OCI-LY1 (cell line): ENCODE data around the gene PPP1R27.

Experiments
- EZH2 ChIP-seq: fragments of 200-600 bp; sonication (generic), shearing (Covaris generic); IDR thresholded peaks from 2 replicates; pipeline ENCODE4 v1.8.0; 2017; ENCODE audit warnings: borderline replicate concordance, mixed run types, mild to moderate bottlenecking, antibody characterized with exemption, low read length, moderate library complexity, mixed read lengths
- TF ChIP-seq, protein P1 (sequence below): fragments of 200-600 bp; sonication (generic), shearing (Covaris generic); IDR thresholded peaks from 2 replicates; pipeline ENCODE4 v1.5.1; 2017; ENCODE audit warnings: mild to moderate bottlenecking, antibody characterized with exemption, low read length, moderate library complexity, mixed read lengths

DNA sequence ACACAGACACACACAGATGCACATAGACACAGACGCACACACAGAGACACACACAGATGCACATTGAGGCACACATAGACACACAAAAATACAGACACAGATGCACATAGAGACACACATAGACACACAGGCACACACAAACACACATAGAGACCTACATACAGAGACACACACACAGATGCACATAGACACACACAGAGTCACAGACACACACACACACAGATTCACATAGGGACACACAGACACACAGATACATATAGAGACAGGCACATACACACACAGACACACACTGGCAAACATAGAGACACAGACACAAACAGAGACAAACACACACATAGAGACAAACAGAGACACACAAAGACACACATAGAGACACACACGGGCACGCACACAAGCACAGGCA, 40.8 kb downstream of the PPP1R27 start:
- TF ChIP-seq, protein P1, sequence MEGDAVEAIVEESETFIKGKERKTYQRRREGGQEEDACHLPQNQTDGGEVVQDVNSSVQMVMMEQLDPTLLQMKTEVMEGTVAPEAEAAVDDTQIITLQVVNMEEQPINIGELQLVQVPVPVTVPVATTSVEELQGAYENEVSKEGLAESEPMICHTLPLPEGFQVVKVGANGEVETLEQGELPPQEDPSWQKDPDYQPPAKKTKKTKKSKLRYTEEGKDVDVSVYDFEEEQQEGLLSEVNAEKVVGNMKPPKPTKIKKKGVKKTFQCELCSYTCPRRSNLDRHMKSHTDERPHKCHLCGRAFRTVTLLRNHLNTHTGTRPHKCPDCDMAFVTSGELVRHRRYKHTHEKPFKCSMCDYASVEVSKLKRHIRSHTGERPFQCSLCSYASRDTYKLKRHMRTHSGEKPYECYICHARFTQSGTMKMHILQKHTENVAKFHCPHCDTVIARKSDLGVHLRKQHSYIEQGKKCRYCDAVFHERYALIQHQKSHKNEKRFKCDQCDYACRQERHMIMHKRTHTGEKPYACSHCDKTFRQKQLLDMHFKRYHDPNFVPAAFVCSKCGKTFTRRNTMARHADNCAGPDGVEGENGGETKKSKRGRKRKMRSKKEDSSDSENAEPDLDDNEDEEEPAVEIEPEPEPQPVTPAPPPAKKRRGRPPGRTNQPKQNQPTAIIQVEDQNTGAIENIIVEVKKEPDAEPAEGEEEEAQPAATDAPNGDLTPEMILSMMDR: no peak
- TF ChIP-seq EZH2: no peak
